Cardiac muscle cell (in vitro differentiated cells and primary cell): ENCODE measurements around the gene TSPAN14. TPM values are rescaled to one million over a fixed set of nuclear protein-coding genes. Genes with fewer than 3 reads are reported as not detected.

Experiments used
- DNase-seq, 2 donors: peaks; one replicate each; pipeline versions ENCODE4 v3.0.0 to v3.0.0-alpha.2; 2010 to 2017; ENCODE audit warnings: low read depth in 1 of 2, low spot score in 1 of 2
- H3K27ac ChIP-seq: fragments of 200-600 bp; sonication (generic); 2 replicates; pipeline ENCODE4 v1.5.1; 2016
- H3K27me3 ChIP-seq: fragments of 200-600 bp; sonication (generic); 2 replicates; pipeline ENCODE4 v1.6.0; 2016; ENCODE audit warnings: control low read depth
- H3K36me3 ChIP-seq: fragments of 200-600 bp; sonication (generic); 2 replicates; pipeline ENCODE4 v1.5.1; 2016; ENCODE audit warnings: control low read depth
- H3K4me1 ChIP-seq: fragments of 200-600 bp; sonication (generic); 2 replicates; pipeline ENCODE4 v1.8.1; 2017; ENCODE audit warnings: low read depth, mild to moderate bottlenecking, mixed run types
- H3K4me3 ChIP-seq: fragments of 200-600 bp; sonication (generic); 2 replicates; pipeline ENCODE4 v1.5.1; 2016; ENCODE audit warnings: mild to moderate bottlenecking
- H3K9me3 ChIP-seq: fragments of 200-600 bp; sonication (generic); 2 replicates; pipeline ENCODE4 v1.5.1; 2017; ENCODE audit warnings: low read depth, mild to moderate bottlenecking, control low read depth
- polyA plus RNA-seq: library from polyadenylated mRNA; unstranded; fragments of >200 nt; fragmentation: Nextera tagmentation; extraction: Ambion mirVana; gene quantifications from 2 replicates; pipeline ENCODE4 v1.2.1, GENCODE V29; 2016
- total RNA-seq: library from RNA; depleted of rRNA; stranded (reverse); fragments of >200 nt; gene quantifications from 2 replicates; pipeline ENCODE4 v1.2.3, GENCODE V29; 2016
- TF ChIP-seq, protein P1 (sequence below): IDR thresholded peaks from 2 replicates; pipeline ENCODE4 v1.5.1; 2012; ENCODE audit warnings: low read depth, mild to moderate bottlenecking, low read length

The TSPAN14 gene
- total and polyA plus RNA-seq, 2 experiments from 2014 or later, result 31.6 to 55.1 TPM

DNA sequence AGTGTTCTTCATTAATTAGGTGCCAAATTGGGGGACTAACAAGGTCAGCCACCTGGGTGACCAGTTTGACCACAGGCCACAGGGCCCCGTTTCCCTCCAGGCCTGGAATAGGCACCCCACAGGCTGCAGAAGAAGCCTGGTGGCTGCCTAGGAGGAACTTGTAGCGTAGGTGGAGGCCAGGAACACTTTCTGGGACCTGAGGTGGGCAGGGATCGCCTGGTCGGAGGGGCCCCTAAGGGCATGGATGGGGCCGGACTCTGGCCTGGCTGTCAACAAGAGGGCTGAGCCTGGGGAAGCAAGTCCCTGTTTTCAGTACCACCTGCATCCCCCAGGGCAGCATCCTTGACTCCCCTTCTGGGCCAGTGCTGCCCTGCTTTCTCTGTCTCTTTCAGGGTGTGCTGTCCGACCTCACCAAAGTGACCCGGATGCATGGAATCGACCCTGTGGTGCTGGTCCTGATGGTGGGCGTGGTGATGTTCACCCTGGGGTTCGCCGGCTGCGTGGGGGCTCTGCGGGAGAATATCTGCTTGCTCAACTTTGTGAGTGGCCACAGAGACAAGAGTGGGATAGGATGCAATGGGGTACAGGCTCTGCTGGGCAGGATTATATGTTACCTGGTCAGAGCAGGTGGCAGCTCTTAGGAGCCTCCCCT lies 52.9 kb downstream of the TSPAN14 start:
- H3K27me3 ChIP-seq, result no peaks in the 10 kb centered on the region
- DNase-seq, result no peak
- TF ChIP-seq, protein P1, sequence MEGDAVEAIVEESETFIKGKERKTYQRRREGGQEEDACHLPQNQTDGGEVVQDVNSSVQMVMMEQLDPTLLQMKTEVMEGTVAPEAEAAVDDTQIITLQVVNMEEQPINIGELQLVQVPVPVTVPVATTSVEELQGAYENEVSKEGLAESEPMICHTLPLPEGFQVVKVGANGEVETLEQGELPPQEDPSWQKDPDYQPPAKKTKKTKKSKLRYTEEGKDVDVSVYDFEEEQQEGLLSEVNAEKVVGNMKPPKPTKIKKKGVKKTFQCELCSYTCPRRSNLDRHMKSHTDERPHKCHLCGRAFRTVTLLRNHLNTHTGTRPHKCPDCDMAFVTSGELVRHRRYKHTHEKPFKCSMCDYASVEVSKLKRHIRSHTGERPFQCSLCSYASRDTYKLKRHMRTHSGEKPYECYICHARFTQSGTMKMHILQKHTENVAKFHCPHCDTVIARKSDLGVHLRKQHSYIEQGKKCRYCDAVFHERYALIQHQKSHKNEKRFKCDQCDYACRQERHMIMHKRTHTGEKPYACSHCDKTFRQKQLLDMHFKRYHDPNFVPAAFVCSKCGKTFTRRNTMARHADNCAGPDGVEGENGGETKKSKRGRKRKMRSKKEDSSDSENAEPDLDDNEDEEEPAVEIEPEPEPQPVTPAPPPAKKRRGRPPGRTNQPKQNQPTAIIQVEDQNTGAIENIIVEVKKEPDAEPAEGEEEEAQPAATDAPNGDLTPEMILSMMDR, result no peak
- H3K9me3 ChIP-seq, result no peaks in the 10 kb centered on the region
- H3K4me1 ChIP-seq, result peaks cover 10% of the 10 kb centered on the region
- no peak overlapping the region for H3K27ac ChIP-seq
- H3K4me3 ChIP-seq, result no peak overlapping the region
- H3K36me3 ChIP-seq, result no peaks in the 10 kb centered on the region

- H3K4me1 ChIP-seq, result peaks cover 5% of the 10 kb centered on the region
Measured at GRCh38 chr10:80509108-80509402, 54.9 kb downstream of the TSPAN14 start.

DNA sequence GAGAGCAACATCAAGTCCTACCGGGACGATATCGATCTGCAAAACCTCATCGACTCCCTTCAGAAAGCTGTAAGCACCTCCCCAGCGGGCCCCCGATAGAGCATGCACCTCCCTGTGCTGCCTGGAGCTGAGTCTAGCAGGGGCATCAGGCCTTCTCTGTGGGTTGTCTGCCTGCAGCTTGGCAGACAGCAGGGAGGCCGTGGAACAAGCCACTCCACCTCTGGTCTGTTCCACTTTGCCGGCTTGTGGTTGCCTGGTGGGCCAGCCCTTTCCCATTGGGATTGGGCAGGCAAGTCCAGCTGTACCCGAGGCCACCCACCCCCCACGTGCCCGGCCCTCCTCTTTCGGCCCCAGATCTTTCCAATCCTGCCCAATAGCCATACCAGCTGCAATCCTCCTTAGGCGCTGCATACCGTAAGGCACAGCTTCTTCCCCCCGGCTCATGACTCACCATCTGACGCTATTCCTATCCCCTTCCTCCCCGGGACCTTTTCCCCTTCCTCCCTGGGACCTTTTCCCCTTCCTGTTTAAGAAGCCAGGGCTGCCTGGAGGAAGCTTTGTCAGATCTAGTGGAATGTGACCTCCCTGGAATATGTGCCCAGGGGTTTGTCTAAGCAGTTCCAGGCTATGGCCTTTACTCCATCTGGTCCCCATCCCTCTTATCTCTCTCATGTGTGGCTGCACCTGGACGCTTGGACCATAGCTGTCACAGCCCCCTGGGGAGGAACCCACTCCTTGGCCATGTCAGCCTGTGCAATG lies 55.5 kb downstream of the TSPAN14 start:
- peak in 1 of 2 donors; percentile 91 for DNase-seq
- Histone ChIP-seq H3K27me3 (no peaks in the 10 kb centered on the region), H3K4me3 (no peak overlapping the region), H3K27ac (no peak overlapping the region), H3K4me1 (no peaks in the 10 kb centered on the region), H3K36me3 (peaks cover 21% of the 10 kb centered on the region), H3K9me3 (no peaks in the 10 kb centered on the region)
- TF ChIP-seq, protein P1, result no peak

More at GRCh38 chr10:80509108-80509402, 54.9 kb downstream of the TSPAN14 start:
- H3K27me3 ChIP-seq, result no peaks in the 10 kb centered on the region
- TF ChIP-seq, protein P1, result no peak
- no peak for DNase-seq
- H3K27ac ChIP-seq, result no peak overlapping the region
- H3K4me3 ChIP-seq, result no peak overlapping the region
- peaks cover 18% of the 10 kb centered on the region for H3K36me3 ChIP-seq
- no peaks in the 10 kb centered on the region for H3K9me3 ChIP-seq

- TF ChIP-seq, protein P1, result no peak
- H3K4me1 ChIP-seq, result no peaks in the 10 kb centered on the region
- no peaks in the 10 kb centered on the region for H3K9me3 ChIP-seq
- H3K36me3 ChIP-seq, result peaks cover 21% of the 10 kb centered on the region
- no peak overlapping the region for H3K4me3 ChIP-seq
- no peak for DNase-seq
- no peaks in the 10 kb centered on the region for H3K27me3 ChIP-seq
- H3K27ac ChIP-seq, result no peak overlapping the region
Measured at GRCh38 chr10:80512031-80512526, 58.0 kb downstream of the TSPAN14 start.

GRCh38 chr10:80513106-80513505 lies 59.0 kb downstream of the TSPAN14 start:
- Histone ChIP-seq H3K36me3 (peaks cover 26% of the 10 kb centered on the region), H3K4me1 (no peaks in the 10 kb centered on the region), H3K27me3 (no peaks in the 10 kb centered on the region), H3K4me3 (no peak overlapping the region), H3K27ac (no peak overlapping the region), H3K9me3 (no peaks in the 10 kb centered on the region)
- DNase-seq, result no peak
- TF ChIP-seq, protein P1, result no peak
